ENCODE measurements around the gene ADNP.

DNA sequence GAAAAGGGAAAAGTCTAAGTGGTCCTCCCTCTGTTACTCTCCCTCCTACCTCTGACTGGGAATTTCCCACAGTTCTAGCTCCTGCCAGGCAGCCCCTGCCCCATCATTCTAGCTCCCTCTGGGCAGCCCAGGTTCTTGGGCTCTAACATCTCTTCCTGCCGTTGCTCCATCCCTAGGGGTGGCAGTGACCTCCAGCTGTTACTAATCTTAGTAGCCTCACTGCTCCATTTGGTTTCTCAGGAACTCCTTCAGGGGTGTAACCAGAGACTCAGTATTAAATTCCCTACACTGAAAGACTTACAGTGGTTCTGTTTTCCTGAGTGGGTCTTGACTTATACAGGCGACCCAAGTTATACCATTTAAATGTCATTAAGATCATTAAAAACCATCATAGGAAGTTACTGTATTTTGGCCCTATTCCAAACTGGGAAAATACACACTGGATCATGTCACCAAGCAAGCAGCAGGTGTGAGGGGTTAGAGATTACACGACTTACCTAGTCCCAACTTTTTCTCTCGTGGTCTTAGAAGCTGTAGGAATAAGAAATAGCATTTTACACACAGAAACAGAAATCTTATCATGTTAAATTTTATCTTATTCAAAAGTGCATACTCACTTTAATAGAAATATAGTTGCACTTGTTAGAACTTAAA, 17.0 kb upstream of the ADNP start:
- TF ChIP-seq, protein P1, sequence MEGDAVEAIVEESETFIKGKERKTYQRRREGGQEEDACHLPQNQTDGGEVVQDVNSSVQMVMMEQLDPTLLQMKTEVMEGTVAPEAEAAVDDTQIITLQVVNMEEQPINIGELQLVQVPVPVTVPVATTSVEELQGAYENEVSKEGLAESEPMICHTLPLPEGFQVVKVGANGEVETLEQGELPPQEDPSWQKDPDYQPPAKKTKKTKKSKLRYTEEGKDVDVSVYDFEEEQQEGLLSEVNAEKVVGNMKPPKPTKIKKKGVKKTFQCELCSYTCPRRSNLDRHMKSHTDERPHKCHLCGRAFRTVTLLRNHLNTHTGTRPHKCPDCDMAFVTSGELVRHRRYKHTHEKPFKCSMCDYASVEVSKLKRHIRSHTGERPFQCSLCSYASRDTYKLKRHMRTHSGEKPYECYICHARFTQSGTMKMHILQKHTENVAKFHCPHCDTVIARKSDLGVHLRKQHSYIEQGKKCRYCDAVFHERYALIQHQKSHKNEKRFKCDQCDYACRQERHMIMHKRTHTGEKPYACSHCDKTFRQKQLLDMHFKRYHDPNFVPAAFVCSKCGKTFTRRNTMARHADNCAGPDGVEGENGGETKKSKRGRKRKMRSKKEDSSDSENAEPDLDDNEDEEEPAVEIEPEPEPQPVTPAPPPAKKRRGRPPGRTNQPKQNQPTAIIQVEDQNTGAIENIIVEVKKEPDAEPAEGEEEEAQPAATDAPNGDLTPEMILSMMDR (optimal IDR thresholded peaks at IDR 0.05 in 1 of 3, IDR thresholded peaks at IDR 0.05 in 1 of 3, conservative IDR thresholded peaks at IDR 0.05 in 1 of 3; ENCODE audit: extremely low read depth in 1 of 3, insufficient read depth in 2 of 3, low read length in 3 of 3), result no peak
- TF ChIP-seq EZH2 (IDR thresholded peaks at IDR 0.05; ENCODE audit: low read length), result no peak
